Glutamatergic neuron (in vitro differentiated cells): Measurements from ENCODE around the gene HOXA13. TPM values are rescaled to one million over a fixed set of nuclear protein-coding genes. Genes with fewer than 3 reads are reported as not detected.

Experiments used
- DNase-seq: peaks from one replicate; pipeline ENCODE4 v3.0.0; 2022
- H3K27ac Mint-ChIP-seq: one replicate; pipeline ENCODE4 v1.8.0; 2020; ENCODE audit warnings: mild to moderate bottlenecking, mixed read lengths, inconsistent platforms; ENCODE audit not compliant: unreplicated experiment
- H3K27me3 Mint-ChIP-seq: one replicate; pipeline ENCODE4 v1.8.0; 2020; ENCODE audit warnings: mild to moderate bottlenecking, moderate library complexity, mixed read lengths, inconsistent platforms; ENCODE audit not compliant: unreplicated experiment
- H3K36me3 Mint-ChIP-seq: one replicate; pipeline ENCODE4 v1.8.0; 2020; ENCODE audit warnings: mild to moderate bottlenecking, mixed read lengths, inconsistent platforms; ENCODE audit not compliant: unreplicated experiment
- H3K4me1 Mint-ChIP-seq: one replicate; pipeline ENCODE4 v1.8.0; 2020; ENCODE audit warnings: mild to moderate bottlenecking, low read depth, mixed read lengths, inconsistent platforms; ENCODE audit not compliant: unreplicated experiment
- H3K4me3 Mint-ChIP-seq: one replicate; pipeline ENCODE4 v1.8.0; 2020; ENCODE audit warnings: mild to moderate bottlenecking, mixed read lengths, inconsistent platforms; ENCODE audit not compliant: unreplicated experiment
- H3K9me3 Mint-ChIP-seq: one replicate; pipeline ENCODE4 v1.8.0; 2020; ENCODE audit warnings: mild to moderate bottlenecking, moderate library complexity, mixed read lengths, inconsistent platforms; ENCODE audit not compliant: unreplicated experiment
- CTCF ChIP-seq: fragments of 200-600 bp; sonication (generic); IDR thresholded peaks from one replicate; pipeline ENCODE4 v1.5.0; 2021; ENCODE audit not compliant: partially characterized antibody, unreplicated experiment
- total RNA-seq: library from RNA; stranded (reverse); fragmentation: NEBNext Ultra II Directional; extraction: Animal tissue kit (Norgen Biotek cat#: 25700); gene quantifications from one replicate; pipeline ENCODE4 v1.2.1, GENCODE V29; 2021; ENCODE audit not compliant: unreplicated experiment

Gene HOXA13
- total RNA-seq, 1 donor from 2014 or later = not detected

DNA sequence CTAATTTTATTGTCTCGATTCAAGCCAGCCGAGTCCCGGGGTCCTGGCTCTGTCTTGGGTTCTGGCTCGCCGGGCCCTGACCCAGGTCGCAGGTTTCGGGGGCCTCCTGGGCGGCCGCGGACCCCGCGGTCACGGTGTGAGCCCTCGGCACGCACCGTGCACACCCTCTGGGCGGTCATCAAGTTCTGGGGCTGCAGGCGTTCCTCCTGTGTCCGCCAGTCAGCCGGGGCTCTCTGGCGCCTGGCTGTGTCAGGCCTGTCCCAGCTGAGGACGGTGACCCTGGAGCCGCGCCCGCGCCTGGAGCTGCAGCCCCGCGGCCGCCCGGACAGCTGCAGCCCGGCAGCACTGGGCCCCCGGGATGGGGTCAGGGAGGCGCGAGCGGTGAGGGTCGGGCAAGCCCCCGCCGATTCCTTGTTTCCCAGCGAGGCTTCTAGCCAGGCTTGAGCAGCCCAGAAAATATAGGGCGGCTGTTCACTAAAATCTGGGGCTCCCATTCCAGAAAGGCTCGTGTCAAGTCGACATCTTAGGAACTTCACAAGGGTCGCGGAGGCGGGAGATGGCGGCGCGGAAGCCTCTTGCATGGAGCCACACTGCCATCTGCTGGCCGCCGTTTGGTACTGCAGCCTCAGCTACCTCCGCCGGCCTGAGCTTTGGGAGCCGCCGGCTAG is 39.2 kb downstream of the HOXA13 start:
- H3K9me3 Mint-ChIP-seq = peaks cover 14% of the 10 kb centered on the region
- H3K36me3 Mint-ChIP-seq = peaks cover 10% of the 10 kb centered on the region
- H3K27ac Mint-ChIP-seq = no peak overlapping the region
- H3K4me1 Mint-ChIP-seq = peaks cover 3% of the 10 kb centered on the region
- H3K27me3 Mint-ChIP-seq = peaks cover 45% of the 10 kb centered on the region
- peak overlapping the region; percentile 46 for H3K4me3 Mint-ChIP-seq
- TF ChIP-seq CTCF = peak; percentile 100
- peak; percentile 94 for DNase-seq

- Mint-ChIP-seq H3K27ac (no peak overlapping the region), H3K4me3 (peak overlapping the region; percentile 38), H3K4me1 (peaks cover 2% of the 10 kb centered on the region), H3K27me3 (peaks cover 47% of the 10 kb centered on the region), H3K36me3 (peaks cover 10% of the 10 kb centered on the region), H3K9me3 (peaks cover 15% of the 10 kb centered on the region)
- no peak for DNase-seq
- TF ChIP-seq CTCF = no peak
Measured at GRCh38 chr7:27160145-27160545, 39.7 kb downstream of the HOXA13 start.

DNA sequence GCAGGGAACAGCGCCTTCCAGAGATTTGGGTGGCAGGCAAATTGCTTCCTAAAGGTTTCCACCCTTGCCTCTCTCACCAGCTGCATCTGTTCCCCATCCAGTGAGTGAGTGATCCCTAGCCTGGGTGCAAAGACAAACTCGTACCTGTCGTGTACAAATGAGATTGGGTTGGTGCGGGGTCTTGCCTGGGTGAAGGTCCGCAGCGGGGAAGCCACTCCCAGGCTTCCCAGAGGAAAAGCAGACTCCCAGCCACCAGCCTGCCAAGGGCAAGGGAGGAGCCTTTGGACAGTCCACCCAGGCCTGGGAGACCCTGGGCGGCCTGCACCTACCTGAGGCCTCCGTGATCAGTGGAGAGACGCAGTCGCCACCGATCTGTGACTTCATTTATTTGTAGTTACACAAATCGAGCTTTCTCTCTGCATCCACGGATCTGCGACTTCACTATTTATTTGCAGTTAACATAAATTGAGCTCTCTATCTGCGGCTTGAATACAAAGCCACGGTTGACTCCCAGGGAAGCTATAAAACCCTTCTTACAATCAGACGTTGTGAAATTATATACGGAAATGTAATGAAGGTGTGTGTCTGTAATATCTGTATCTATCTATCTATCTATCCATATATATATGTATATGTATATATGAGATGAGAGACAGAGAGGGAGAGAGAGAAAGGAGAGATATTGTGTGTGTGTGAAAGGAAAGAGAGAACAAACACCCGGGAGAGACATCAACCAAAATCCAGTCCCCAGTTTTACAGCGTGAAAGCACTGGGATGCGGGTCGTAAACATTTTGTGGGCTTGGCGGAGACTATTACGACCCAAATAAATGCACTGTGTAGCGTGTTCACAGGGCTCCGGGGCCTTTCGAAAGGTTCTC is 40.4 kb downstream of the HOXA13 start:
- Mint-ChIP-seq H3K9me3 (peaks cover 16% of the 10 kb centered on the region), H3K27ac (no peak overlapping the region), H3K4me1 (peaks cover 2% of the 10 kb centered on the region), H3K4me3 (peak overlapping the region; percentile 82), H3K27me3 (peaks cover 50% of the 10 kb centered on the region), H3K36me3 (peaks cover 10% of the 10 kb centered on the region)
- no peak for TF ChIP-seq CTCF
- DNase-seq = no peak

GRCh38 chr7:27158436-27159265 is 41.2 kb downstream of the HOXA13 start:
- Mint-ChIP-seq H3K4me1 (peaks cover 2% of the 10 kb centered on the region), H3K9me3 (peaks cover 19% of the 10 kb centered on the region), H3K27ac (no peak overlapping the region), H3K27me3 (peaks cover 50% of the 10 kb centered on the region), H3K36me3 (peaks cover 14% of the 10 kb centered on the region), H3K4me3 (no peak overlapping the region)
- TF ChIP-seq CTCF = no peak
- DNase-seq = no peak
